GM12878 (cell line): Measurements from ENCODE around the gene TNK2. TPM values are rescaled to one million over a fixed set of nuclear protein-coding genes. Genes with fewer than 3 reads are reported as not detected.

ENCODE experiments used
- ATAC-seq: fragments of 200-7000 bp; cut with Tn5 transposase; 3 replicates; pipeline ENCODE4 v1.9.1; 2020; ENCODE audit warnings: mild to moderate bottlenecking, moderate library complexity
- BruUV-seq: library from RNA; stranded (reverse); fragments of 400-500 nt; replicated peaks from 2 replicates; lab custom pipeline; 2021; lab: Mats Ljungman, UMichigan
- CTCF ChIA-PET: fragments of 300-600 bp; sonication (Branson Sonifier 250); formaldehyde crosslinking; extraction: SDS; loops from one replicate; lab custom pipeline; 2021; ENCODE audit warnings: inconsistent platforms; lab: Yijun Ruan, JAX
- POLR2A ChIA-PET: fragments of 350-600 bp; formaldehyde crosslinking; extraction: SDS; loops from one replicate; lab custom pipeline; 2021; ENCODE audit warnings: inconsistent platforms; lab: Charles Lee
- RAD21 ChIA-PET: fragments of 300-600 bp; sonication (Branson Sonifier 250); formaldehyde crosslinking; loops from one replicate; lab custom pipeline; 2023; ENCODE audit warnings: antibody characterized with exemption; ENCODE audit not compliant: unreplicated experiment; lab: Charles Lee
- SMC1A ChIA-PET: fragments of 300-600 bp; sonication (Branson Sonifier 250); formaldehyde crosslinking; loops from one replicate; lab custom pipeline; 2023; ENCODE audit not compliant: unreplicated experiment, uncharacterized antibody; lab: Charles Lee
- DNase-seq: peaks from one replicate; pipeline ENCODE4 v3.0.0-alpha.2; 2011; ENCODE audit warnings: low read depth, low spot score
- FAIRE-seq: peaks from 3 replicates; lab custom pipeline; 2011; peaks lifted over from hg19 to GRCh38; lab: Jason Lieb, UNC
- H2AFZ ChIP-seq: 2 replicates; pipeline ENCODE4 v1.6.0; 2011; ENCODE audit warnings: low read depth, low read length, control low read depth; ENCODE audit not compliant: control insufficient read depth
- H3K27ac ChIP-seq: 2 replicates; pipeline ENCODE4 v1.5.1; 2011; ENCODE audit warnings: control low read depth; ENCODE audit not compliant: control insufficient read depth, insufficient read depth
- H3K27me3 ChIP-seq, 2 experiments: replicated peaks in 1 of 2; 2 replicates each; pipeline versions ENCODE4 v1.6.0 to v1.6.1; 2011; ENCODE audit warnings: low read length in 1 of 2; ENCODE audit not compliant: control insufficient read depth in 2 of 2, insufficient read depth in 2 of 2
- H3K36me3 ChIP-seq, 2 experiments: 2 replicates each; pipeline ENCODE4 v1.5.1; 2011; ENCODE audit warnings: low read length in 1 of 2; ENCODE audit not compliant: control insufficient read depth in 2 of 2, insufficient read depth in 2 of 2
- H3K4me1 ChIP-seq: 2 replicates; pipeline ENCODE4 v1.6.1; 2011; ENCODE audit warnings: mild to moderate bottlenecking, low read length, moderate library complexity, mixed read lengths; ENCODE audit not compliant: control insufficient read depth, insufficient read depth
- H3K4me2 ChIP-seq: 2 replicates; pipeline ENCODE4 v1.6.0; 2011; ENCODE audit warnings: control low read depth; ENCODE audit not compliant: control insufficient read depth, insufficient read depth
- H3K4me3 ChIP-seq: fragments of 200-600 bp; sonication (generic); 2 replicates; pipeline ENCODE4 v1.5.1; 2016
- H3K79me2 ChIP-seq: 2 replicates; pipeline ENCODE4 v1.6.0; 2011; ENCODE audit warnings: low read length; ENCODE audit not compliant: control insufficient read depth, insufficient read depth
- H3K9ac ChIP-seq: 2 replicates; pipeline ENCODE4 v1.8.0; 2011; ENCODE audit warnings: low read length, control low read depth, mixed read lengths; ENCODE audit not compliant: control insufficient read depth, insufficient read depth
- H3K9me3 ChIP-seq: replicated peaks from 3 replicates; pipeline ENCODE4 v1.5.1; 2011; ENCODE audit warnings: mild to moderate bottlenecking, low read length; ENCODE audit not compliant: control insufficient read depth, insufficient read depth
- H4K20me1 ChIP-seq: 2 replicates; pipeline ENCODE4 v1.6.0; 2011; ENCODE audit not compliant: control insufficient read depth, insufficient read depth
- CHD1 ChIP-seq: IDR thresholded peaks from 2 replicates; pipeline ENCODE4 v1.6.1; 2012; ENCODE audit warnings: low read depth, low read length, improper control_type of control experiment
- CHD2 ChIP-seq: IDR thresholded peaks from 2 replicates; pipeline ENCODE4 v1.6.1; 2011; ENCODE audit warnings: low read depth, low read length, improper control_type of control experiment, borderline replicate concordance
- MTA3 ChIP-seq: IDR thresholded peaks from 2 replicates; pipeline ENCODE4 v1.6.1; 2012; ENCODE audit warnings: low read length, inconsistent platforms, borderline replicate concordance
- RB1 ChIP-seq: fragments of 450-650 bp; formaldehyde crosslinking; IDR thresholded peaks from 2 replicates; pipeline ENCODE4 v1.6.1; 2017; ENCODE audit warnings: mild to moderate bottlenecking, borderline replicate concordance
- RFX5 ChIP-seq: IDR thresholded peaks from 2 replicates; pipeline ENCODE4 v1.6.1; 2011; ENCODE audit warnings: low read depth, low read length, improper control_type of control experiment
- WGBS: methylation state at CpG from one replicate; pipeline ENCODE4 v1.1.6; 2016; ENCODE audit warnings: low lambda C conversion rate; ENCODE audit not compliant: insufficient replicate concordance, insufficient coverage; ENCODE audit errors: missing lambda C conversion rate; 5-methylcytosine and 5-hydroxymethylcytosine counted together
- in situ Hi-C: fragments of 300-500 bp; cut with MboI; formaldehyde crosslinking; loops from 9 replicates; pipeline ENCODE4 v1.14.3; 2018; ENCODE audit warnings: mixed read lengths
- intact Hi-C: fragments of 100-400 bp; cut with micrococcal nuclease; formaldehyde crosslinking; loops from one replicate; pipeline ENCODE4 v1.14.2; 2022; ENCODE audit not compliant: unreplicated experiment
- polyA plus RNA-seq, 11 experiments: library from polyadenylated mRNA; depleted of rRNA in 4 of 11; unstranded in 6 of 11; stranded (reverse) in 5 of 11; fragments of >200 nt; fragmentation: Nextera tagmentation in 4 of 11; fragmentation: Illumina TruSeq in 1 of 11; extraction: Ambion mirVana in 4 of 11; extraction: Trizol in 1 of 11; gene quantifications; 1 replicate in 1 of 11; 2 replicates in 10 of 11; pipeline versions ENCODE4 v1.2.1 to v1.2.3, GENCODE V29; 2011 to 2016; ENCODE audit warnings: inconsistent platforms in 2 of 11, missing spikeins in 2 of 11, low read depth in 1 of 11
- total RNA-seq, 4 experiments: library from RNA; depleted of rRNA in 3 of 4; stranded (reverse); fragments of >200 nt in 3 of 4; fragmentation: Illumina TruSeq in 1 of 4; extraction: Trizol in 1 of 4; gene quantifications; 2 replicates each; pipeline versions ENCODE4 v1.2.1 to v1.2.3, GENCODE V29; 2013 to 2021
- TF ChIP-seq, protein P1 (sequence below): IDR thresholded peaks from 2 replicates; pipeline ENCODE4 v1.6.1; 2011; ENCODE audit warnings: low read depth, mild to moderate bottlenecking, low read length, moderate library complexity, borderline replicate concordance; ENCODE audit errors: extremely low read depth
- TF ChIP-seq, protein P2 (sequence below): fragments of 450-650 bp; IDR thresholded peaks from 2 replicates; pipeline ENCODE4 v1.6.1; 2017; ENCODE audit warnings: mild to moderate bottlenecking, moderate library complexity
- TF ChIP-seq, protein P3 (sequence below): IDR thresholded peaks from 2 replicates; pipeline ENCODE4 v1.6.1; 2012; ENCODE audit warnings: low read depth, low read length, improper control_type of control experiment

The TNK2 gene
- total and polyA plus RNA-seq, 10 of the 15 experiments (the other 5 are each of a cell fraction or from before 2014, with no cell fraction given), result 0.13 to 47.8 (median 10.8) TPM

DNA sequence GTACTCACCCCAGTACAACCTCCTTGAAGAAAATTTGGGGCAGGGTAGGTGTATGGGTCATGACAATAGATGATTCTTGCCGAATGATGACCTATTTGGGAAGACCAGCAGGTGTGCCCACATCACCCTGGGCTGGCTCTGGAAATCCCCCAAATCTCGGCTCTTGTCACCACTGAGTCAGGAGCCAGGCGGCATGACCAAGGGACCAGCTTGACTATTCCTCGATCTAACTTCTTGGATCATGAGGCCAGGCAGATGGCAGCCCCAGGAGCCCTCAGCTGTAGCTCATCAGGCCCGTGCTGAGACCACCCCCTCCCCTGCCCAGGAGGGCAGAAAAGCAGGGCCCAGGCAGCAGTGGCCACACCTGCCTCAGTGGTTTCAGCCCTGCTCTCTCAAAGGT is 87.5 kb downstream of the TNK2 start:
- SMC1A ChIA-PET, result no interaction called here
- Histone ChIP-seq H2AFZ (no peak overlapping the region), H3K79me2 (no peaks in the 10 kb centered on the region), H3K27me3 (no peaks in the 10 kb centered on the region), H3K9me3 (no peaks in the 10 kb centered on the region), H3K4me2 (no peak overlapping the region), H3K4me3 (no peak overlapping the region), H3K36me3 (no peaks in the 10 kb centered on the region), H3K9ac (no peak overlapping the region), H4K20me1 (no peaks in the 10 kb centered on the region), H3K4me1 (no peaks in the 10 kb centered on the region), H3K27ac (no peak overlapping the region)
- in situ Hi-C loops (no loop called here), intact Hi-C loops (no loop called here)
- DNase-seq (no peak), FAIRE-seq (no peak), ATAC-seq (no peak)
- CTCF ChIA-PET, result no interaction called here
- POLR2A ChIA-PET, result no interaction called here
- 10% methylated on average over 5 of the region's 5 CpGs for WGBS
- RAD21 ChIA-PET, result no interaction called here
- TF ChIP-seq RB1 (no peak), MTA3 (no peak), CHD2 (no peak), RFX5 (no peak)
- TF ChIP-seq, protein P1, sequence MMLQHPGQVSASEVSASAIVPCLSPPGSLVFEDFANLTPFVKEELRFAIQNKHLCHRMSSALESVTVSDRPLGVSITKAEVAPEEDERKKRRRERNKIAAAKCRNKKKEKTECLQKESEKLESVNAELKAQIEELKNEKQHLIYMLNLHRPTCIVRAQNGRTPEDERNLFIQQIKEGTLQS, result no peak
- no TSS peak for BruUV-seq

DNA sequence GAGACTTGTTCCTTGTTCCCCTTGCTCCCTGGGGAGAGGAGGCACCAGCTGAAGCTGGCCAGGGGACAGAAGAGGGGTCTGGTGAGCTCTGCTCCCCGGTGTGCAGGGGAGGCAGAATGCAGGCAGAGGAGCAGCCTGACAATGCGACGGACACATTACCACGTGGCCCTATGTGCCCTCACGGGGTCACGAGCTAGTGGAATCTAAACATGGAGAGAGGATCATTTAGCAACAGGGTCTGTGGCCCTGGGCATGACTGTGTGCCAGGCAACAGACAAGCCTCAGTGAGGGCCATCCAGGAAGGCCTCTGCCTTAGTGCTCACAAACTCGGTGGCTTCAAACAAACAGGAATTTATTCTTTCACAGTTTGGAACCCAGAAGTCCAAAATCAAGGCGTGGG is 88.2 kb downstream of the TNK2 start:
- FAIRE-seq, result no peak
- Histone ChIP-seq H3K9me3 (no peaks in the 10 kb centered on the region), H3K27ac (no peak overlapping the region), H3K36me3 (no peaks in the 10 kb centered on the region), H3K27me3 (no peaks in the 10 kb centered on the region), H4K20me1 (no peaks in the 10 kb centered on the region), H3K79me2 (no peaks in the 10 kb centered on the region), H3K9ac (no peak overlapping the region), H2AFZ (no peak overlapping the region), H3K4me2 (no peak overlapping the region), H3K4me3 (no peak overlapping the region), H3K4me1 (no peaks in the 10 kb centered on the region)
- SMC1A ChIA-PET, result no interaction called here
- in situ Hi-C loops (no loop called here), intact Hi-C loops (no loop called here)
- no peak for ATAC-seq
- DNase-seq, result no peak
- POLR2A ChIA-PET, result no interaction called here
- CTCF ChIA-PET, result interaction anchor here (1.0 kb wide), 1 partner anchor 30 kb away, joined by 3 read pairs; no protein-coding TSS in a partner anchor
- RAD21 ChIA-PET, result no interaction called here
- WGBS, result 54% methylated on average over 8 of the region's 8 CpGs
- BruUV-seq, result no TSS peak
- TF ChIP-seq CHD1, result no peak
- TF ChIP-seq, protein P2, sequence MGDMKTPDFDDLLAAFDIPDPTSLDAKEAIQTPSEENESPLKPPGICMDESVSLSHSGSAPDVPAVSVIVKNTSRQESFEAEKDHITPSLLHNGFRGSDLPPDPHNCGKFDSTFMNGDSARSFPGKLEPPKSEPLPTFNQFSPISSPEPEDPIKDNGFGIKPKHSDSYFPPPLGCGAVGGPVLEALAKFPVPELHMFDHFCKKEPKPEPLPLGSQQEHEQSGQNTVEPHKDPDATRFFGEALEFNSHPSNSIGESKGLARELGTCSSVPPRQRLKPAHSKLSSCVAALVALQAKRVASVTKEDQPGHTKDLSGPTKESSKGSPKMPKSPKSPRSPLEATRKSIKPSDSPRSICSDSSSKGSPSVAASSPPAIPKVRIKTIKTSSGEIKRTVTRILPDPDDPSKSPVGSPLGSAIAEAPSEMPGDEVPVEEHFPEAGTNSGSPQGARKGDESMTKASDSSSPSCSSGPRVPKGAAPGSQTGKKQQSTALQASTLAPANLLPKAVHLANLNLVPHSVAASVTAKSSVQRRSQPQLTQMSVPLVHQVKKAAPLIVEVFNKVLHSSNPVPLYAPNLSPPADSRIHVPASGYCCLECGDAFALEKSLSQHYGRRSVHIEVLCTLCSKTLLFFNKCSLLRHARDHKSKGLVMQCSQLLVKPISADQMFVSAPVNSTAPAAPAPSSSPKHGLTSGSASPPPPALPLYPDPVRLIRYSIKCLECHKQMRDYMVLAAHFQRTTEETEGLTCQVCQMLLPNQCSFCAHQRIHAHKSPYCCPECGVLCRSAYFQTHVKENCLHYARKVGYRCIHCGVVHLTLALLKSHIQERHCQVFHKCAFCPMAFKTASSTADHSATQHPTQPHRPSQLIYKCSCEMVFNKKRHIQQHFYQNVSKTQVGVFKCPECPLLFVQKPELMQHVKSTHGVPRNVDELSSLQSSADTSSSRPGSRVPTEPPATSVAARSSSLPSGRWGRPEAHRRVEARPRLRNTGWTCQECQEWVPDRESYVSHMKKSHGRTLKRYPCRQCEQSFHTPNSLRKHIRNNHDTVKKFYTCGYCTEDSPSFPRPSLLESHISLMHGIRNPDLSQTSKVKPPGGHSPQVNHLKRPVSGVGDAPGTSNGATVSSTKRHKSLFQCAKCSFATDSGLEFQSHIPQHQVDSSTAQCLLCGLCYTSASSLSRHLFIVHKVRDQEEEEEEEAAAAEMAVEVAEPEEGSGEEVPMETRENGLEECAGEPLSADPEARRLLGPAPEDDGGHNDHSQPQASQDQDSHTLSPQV, result no peak
- TF ChIP-seq, protein P3, sequence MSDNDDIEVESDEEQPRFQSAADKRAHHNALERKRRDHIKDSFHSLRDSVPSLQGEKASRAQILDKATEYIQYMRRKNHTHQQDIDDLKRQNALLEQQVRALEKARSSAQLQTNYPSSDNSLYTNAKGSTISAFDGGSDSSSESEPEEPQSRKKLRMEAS, result no peak
